Chondrocyte (in vitro differentiated cells): Measurements from ENCODE around the gene NPAT. TPM values are rescaled to one million over a fixed set of nuclear protein-coding genes. Genes with fewer than 3 reads are reported as not detected.

Experiments used
- DNase-seq: peaks from one replicate; pipeline ENCODE4 v3.0.0; 2021; ENCODE audit warnings: mixed read lengths, low spot score
- H3K27ac Mint-ChIP-seq: one replicate; pipeline ENCODE4 v1.8.0; 2021; ENCODE audit warnings: mild to moderate bottlenecking, moderate library complexity, mixed read lengths; ENCODE audit not compliant: unreplicated experiment
- H3K27me3 Mint-ChIP-seq: 2 replicates; pipeline ENCODE4 v1.8.0; 2021; ENCODE audit warnings: low read depth, mixed read lengths
- H3K36me3 Mint-ChIP-seq: 2 replicates; pipeline ENCODE4 v1.8.0; 2021; ENCODE audit warnings: low read depth, mixed read lengths
- H3K4me1 Mint-ChIP-seq: 2 replicates; pipeline ENCODE4 v1.8.0; 2021; ENCODE audit warnings: low read depth, mild to moderate bottlenecking, mixed read lengths
- H3K4me3 Mint-ChIP-seq: one replicate; pipeline ENCODE4 v1.8.0; 2021; ENCODE audit warnings: mild to moderate bottlenecking, moderate library complexity, mixed read lengths; ENCODE audit not compliant: unreplicated experiment
- H3K9me3 Mint-ChIP-seq: 2 replicates; pipeline ENCODE4 v1.8.0; 2021; ENCODE audit warnings: low read depth, mixed read lengths
- CTCF ChIP-seq: fragments of 200-600 bp; sonication (generic); IDR thresholded peaks from 2 replicates; pipeline ENCODE4 v1.5.0; 2021; ENCODE audit warnings: antibody characterized with exemption, mild to moderate bottlenecking, moderate library complexity
- total RNA-seq: library from RNA; stranded (reverse); gene quantifications from 3 replicates; pipeline ENCODE4 v1.2.1, GENCODE V29; 2021

Gene NPAT
- total RNA-seq, 1 donor from 2014 or later: 9.7 TPM

GRCh38 chr11:108204376-108204775 lies 18.1 kb downstream of the NPAT start:
- Mint-ChIP-seq H3K27ac (no peak overlapping the region), H3K27me3 (no peaks in the 10 kb centered on the region), H3K9me3 (peaks cover 4% of the 10 kb centered on the region), H3K4me3 (no peak overlapping the region), H3K4me1 (peaks cover 16% of the 10 kb centered on the region), H3K36me3 (peaks cover 11% of the 10 kb centered on the region)
- no peak for DNase-seq
- no peak for TF ChIP-seq CTCF

GRCh38 chr11:108203075-108203474 lies 19.4 kb downstream of the NPAT start:
- no peak for DNase-seq
- H3K27me3 Mint-ChIP-seq: no peaks in the 10 kb centered on the region
- H3K4me3 Mint-ChIP-seq: no peak overlapping the region
- H3K4me1 Mint-ChIP-seq: peaks cover 21% of the 10 kb centered on the region
- no peak for TF ChIP-seq CTCF
- H3K27ac Mint-ChIP-seq: no peak overlapping the region
- H3K36me3 Mint-ChIP-seq: peaks cover 11% of the 10 kb centered on the region
- H3K9me3 Mint-ChIP-seq: peaks cover 4% of the 10 kb centered on the region

- no peak overlapping the region for H3K4me3 Mint-ChIP-seq
- no peak for TF ChIP-seq CTCF
- no peaks in the 10 kb centered on the region for H3K27me3 Mint-ChIP-seq
- no peak for DNase-seq
- peaks cover 24% of the 10 kb centered on the region for H3K4me1 Mint-ChIP-seq
- H3K9me3 Mint-ChIP-seq: peaks cover under 1% of the 10 kb centered on the region
- peak overlapping the region; percentile 89 for H3K27ac Mint-ChIP-seq
- H3K36me3 Mint-ChIP-seq: peaks cover 4% of the 10 kb centered on the region
These were observed 22.8 kb downstream of the NPAT start for GRCh38 chr11:108199446-108200321.

GRCh38 chr11:108198833-108199232 lies 23.6 kb downstream of the NPAT start:
- peaks cover 3% of the 10 kb centered on the region for H3K36me3 Mint-ChIP-seq

GRCh38 chr11:108197351-108197750 lies 25.1 kb downstream of the NPAT start:
- H3K27ac Mint-ChIP-seq: no peak overlapping the region
- H3K4me3 Mint-ChIP-seq: no peak overlapping the region
- no peak for TF ChIP-seq CTCF
- no peaks in the 10 kb centered on the region for H3K9me3 Mint-ChIP-seq
- DNase-seq: no peak
- H3K36me3 Mint-ChIP-seq: peaks cover 3% of the 10 kb centered on the region
- no peaks in the 10 kb centered on the region for H3K27me3 Mint-ChIP-seq
- peaks cover 20% of the 10 kb centered on the region for H3K4me1 Mint-ChIP-seq

More at GRCh38 chr11:108198833-108199232, 23.6 kb downstream of the NPAT start:
- H3K4me3 Mint-ChIP-seq: no peak overlapping the region
- no peak for DNase-seq
- H3K4me1 Mint-ChIP-seq: peaks cover 23% of the 10 kb centered on the region
- no peaks in the 10 kb centered on the region for H3K27me3 Mint-ChIP-seq
- H3K27ac Mint-ChIP-seq: no peak overlapping the region
- no peak for TF ChIP-seq CTCF
- H3K9me3 Mint-ChIP-seq: no peaks in the 10 kb centered on the region
